GM18526 (cell line): Measurements from ENCODE around the gene KIRREL3.

Experiments
- POLR2A ChIP-seq: IDR thresholded peaks from 3 replicates; pipeline ENCODE4 v1.6.1; 2011; ENCODE audit not compliant: insufficient read length; ENCODE audit errors: extremely low read depth

Gene KIRREL3

DNA sequence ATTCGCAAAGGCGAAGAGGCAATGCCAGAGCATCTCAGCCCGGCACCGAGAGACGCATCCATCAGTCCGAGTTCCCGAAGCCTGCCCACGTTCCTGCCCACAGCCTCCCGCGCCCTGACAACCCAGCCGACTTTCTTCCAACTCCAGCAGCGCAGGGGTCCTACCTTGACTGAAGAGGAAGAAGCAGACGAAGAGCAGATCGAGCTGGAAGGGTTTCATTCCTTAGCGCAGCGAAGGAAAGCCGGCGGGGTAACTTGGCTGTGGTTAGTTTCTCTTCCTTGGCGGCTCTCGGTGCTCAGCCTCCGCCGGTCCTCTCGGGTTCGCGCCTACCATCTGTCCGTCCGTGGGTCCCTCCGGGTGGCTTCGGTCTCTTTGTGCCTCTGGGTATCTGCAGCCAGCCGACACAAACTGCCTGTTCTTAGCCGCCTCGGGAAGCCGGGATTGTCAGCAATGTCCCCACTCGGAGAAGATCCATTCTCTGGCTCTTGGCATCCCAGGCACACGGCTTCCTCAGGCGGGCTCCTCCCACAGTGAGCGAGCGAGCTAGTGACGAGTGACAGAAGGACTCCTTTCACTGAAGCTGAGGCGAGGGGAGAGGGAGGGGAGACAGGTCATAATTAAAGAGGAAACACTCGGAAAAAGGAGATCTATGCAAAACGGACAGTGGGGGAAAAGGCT is at the start of gene KIRREL3:
TSS of gene KIRREL3 (minus strand) at position 480 of the 678 bp plus-strand sequence.
- TF ChIP-seq POLR2A: no peak

DNA sequence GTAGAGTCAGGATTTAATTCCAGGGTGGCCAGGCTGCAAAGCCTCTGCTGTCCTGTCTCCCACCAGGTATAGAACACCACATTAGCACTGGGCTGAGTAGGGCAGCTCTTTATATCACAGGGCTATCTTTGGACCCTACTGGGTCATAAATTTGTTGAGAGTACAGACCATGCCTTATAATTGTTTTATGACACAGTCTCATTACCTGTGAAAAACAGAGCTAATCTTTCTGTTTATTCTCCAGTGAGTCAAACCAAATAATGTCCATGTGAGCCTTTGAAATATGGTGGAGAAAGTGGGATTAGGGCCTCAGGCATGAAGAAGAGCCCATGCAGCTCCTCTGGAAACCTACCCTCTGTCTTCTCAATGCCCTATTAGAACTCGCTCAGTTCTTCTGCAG is 49.6 kb upstream of the KIRREL3 start:
- TF ChIP-seq POLR2A: no peak

- no peak for TF ChIP-seq POLR2A
Measured at GRCh38 chr11:127049486-127049885, 48.9 kb upstream of the KIRREL3 start.

DNA sequence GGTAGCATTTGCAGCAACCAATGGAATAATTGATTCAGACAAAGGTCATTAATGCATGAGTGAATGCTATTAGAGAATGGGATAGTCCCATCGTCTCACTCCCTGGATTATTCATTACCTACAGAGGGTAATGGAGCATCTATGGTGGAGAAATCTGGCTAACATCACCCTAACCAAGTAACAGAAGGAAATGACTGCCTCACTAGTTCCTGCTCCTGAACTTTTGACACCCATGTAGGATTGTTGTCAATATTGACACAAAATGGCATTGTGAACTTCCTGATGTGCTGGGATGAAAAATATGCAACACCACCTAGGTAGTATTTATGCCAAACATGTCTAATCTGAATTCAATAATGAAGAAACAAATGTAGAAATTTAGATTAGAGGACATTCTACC is 44.0 kb upstream of the KIRREL3 start:
- no peak for TF ChIP-seq POLR2A

DNA sequence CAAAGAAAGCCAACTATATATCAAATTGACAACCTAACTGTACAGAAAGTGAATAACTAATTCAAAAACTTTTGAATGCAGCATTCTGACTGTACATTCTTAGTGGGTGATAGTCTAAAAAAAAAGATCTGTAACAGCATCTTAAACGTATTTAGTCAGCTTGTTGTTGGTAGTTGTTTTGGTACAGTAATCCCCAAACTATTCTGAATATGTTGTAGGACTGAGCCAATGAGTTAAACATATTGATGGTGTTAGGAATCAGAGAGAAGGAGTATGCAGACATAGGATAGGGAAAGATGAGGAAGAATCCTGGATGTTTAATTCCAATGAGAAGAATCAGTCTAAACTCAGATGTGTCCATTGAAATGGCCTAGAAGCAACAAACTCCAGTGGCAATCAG is 41.9 kb upstream of the KIRREL3 start:
- TF ChIP-seq POLR2A: no peak

GRCh38 chr11:127039591-127039990 is 39.0 kb upstream of the KIRREL3 start:
- no peak for TF ChIP-seq POLR2A

- no peak for TF ChIP-seq POLR2A
Measured at GRCh38 chr11:127037596-127037995, 37.0 kb upstream of the KIRREL3 start.

DNA sequence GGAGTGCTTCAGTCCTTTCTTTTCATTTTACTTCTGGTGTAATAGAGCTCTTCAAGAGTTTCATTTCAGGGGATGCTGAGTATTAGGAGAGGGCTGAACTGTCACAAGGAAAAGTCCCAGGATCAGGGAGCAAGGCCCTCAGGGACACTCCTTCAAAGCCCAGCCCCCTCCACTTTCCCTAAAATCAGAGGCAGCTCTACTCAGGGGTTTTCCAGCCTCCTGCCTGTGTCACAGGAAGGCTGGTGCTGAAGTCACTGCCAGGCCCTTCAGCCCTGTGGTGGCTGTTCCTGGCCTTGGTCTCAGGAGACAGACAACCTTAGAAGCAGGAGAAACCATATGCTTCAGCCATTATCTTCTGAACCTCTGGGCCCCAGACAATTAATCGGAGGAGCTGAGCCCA is 36.4 kb upstream of the KIRREL3 start:
- no peak for TF ChIP-seq POLR2A

GRCh38 chr11:127035824-127036223 is 35.3 kb upstream of the KIRREL3 start:
- no peak for TF ChIP-seq POLR2A

- no peak for TF ChIP-seq POLR2A
Measured at GRCh38 chr11:127034973-127035372, 34.4 kb upstream of the KIRREL3 start.

DNA sequence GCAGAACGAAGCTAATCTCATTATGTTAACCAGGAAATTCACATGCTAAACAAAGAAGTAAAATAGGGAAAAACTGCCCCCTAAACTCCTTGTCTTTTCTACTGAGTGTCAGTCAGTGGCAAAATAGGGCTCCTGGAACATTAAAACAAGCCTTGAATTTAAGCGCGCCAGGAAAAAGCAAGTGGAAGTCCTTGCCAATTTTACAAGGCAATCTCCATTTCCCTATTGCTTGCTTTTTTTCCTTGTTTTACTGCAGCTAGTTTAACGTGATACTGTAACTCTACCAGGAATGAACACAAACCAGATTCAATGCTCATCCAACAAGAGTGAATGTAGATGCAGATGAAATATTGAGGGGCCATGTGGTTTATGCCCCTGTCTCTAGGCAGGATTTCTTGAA is 28.1 kb upstream of the KIRREL3 start:
- no peak for TF ChIP-seq POLR2A

DNA sequence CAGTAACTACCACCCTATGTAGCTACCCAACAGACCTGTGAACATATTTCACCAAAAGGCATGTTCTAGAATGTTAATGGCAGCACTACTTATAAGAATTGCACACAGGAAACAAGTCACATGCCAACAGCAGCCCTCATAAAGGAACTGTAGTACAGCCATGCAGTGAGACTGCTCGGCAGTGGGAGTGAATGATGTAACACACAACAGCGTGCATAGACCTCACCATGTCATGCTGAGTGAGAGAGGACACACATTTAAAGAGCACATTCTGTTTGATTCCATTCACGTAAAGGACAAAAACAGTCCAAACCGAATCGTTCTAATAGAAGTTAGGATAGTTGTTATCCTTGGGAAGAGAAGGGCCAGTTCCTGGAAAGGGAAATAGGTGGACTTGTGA is 27.2 kb upstream of the KIRREL3 start:
- TF ChIP-seq POLR2A: no peak

DNA sequence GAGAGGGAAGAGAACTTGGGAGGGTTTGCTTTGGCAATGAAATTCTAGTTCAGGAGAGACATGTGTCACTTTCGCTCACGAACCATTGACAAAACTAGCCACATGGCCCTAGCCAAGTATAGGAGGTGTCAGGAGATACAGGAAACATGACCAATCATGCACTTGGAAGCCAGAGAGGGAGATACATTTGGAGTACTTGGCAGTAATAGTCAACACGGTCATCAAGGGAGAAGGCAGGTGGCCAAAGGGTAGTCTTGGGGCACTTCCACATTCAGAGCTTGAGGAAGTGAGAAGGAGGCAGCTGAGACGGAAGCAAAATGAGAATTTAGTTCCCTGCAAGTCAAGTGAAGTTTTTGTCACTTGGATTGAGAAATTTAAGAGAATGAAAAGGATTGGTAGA is 26.4 kb upstream of the KIRREL3 start:
- TF ChIP-seq POLR2A: no peak

- TF ChIP-seq POLR2A: no peak
Measured at GRCh38 chr11:127023991-127024390, 23.4 kb upstream of the KIRREL3 start.

DNA sequence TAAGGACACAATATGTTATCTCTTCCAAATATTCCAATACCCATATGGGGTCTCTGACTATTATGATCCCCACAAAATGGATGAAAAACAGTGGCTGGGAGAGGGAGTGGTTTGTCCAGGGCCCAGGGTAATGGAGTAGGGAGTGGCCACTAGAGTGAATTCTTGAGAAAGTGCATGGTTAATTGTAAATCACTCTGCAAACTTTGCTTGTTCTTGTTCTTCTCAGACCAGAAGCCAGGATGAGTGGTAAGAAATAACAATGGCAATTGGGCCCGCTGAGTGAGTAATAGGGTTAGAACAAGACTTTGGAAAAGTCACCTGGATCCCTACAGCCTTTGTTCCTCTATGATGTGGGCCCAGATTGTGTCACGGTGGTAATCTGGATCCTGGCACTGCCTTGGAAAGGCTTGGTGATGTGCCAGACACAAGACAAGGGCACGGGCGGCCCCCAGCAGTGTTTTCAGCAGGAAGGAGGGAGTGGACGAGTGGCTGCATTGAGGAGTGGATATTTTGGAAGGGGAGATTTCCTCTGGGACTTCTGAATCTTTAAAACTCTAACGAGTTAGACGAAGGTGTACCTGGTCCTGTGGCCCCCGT is 18.2 kb upstream of the KIRREL3 start:
- no peak for TF ChIP-seq POLR2A

GRCh38 chr11:127017482-127017881 is 16.9 kb upstream of the KIRREL3 start:
- no peak for TF ChIP-seq POLR2A

GRCh38 chr11:127013550-127013949 is 13.0 kb upstream of the KIRREL3 start:
- no peak for TF ChIP-seq POLR2A

DNA sequence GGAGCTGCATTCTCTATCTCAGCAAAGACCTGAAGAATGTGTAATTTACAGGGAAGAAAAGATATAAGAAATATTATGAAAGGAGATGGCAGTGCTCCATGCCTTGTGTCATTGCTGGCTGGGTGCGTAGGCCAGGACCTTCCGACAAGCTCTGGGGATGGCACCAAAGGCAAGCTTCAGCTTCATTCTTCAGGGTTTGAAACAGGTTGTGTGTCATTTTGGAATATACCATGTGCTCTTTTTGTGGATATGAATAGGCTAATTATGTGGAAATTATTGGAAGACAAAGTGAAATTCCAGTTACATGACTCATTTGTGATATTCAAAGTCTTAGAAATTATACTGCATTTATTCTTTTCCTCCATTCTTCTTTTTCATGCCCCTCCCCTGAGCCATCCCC is 5.7 kb upstream of the KIRREL3 start:
- no peak for TF ChIP-seq POLR2A
